GDM1 (cell line): ENCODE data around the gene ADGB.
"Not testable (repeated sequence)": the region's sequence is repeated elsewhere in the genome, so short reads cannot be mapped to it uniquely, and the experiment has no call there.

Source experiments
- DNase-seq: peaks from one replicate; lab custom pipeline; 2025; lab: John Stamatoyannopoulos, UW

ADGB gene

DNA sequence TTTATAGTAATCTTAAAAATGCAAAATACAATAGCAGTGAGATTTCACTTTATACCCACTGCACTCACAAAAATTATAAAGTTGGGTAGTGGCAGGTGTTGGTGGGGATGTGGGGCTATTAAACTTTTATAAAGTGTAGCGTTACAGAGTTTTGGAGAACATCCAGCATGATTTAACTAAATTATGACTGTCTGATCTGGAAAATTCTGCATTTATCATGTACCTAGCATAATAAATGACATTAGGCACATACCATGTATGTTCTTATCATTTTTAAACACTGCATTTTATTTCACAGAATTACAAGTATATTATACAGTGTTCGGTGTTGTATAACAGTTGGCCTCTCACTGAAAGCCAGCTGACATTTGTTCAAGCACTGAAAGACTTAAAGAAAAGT lies 169.9 kb downstream of the ADGB start:
- DNase-seq, result no peak

DNA sequence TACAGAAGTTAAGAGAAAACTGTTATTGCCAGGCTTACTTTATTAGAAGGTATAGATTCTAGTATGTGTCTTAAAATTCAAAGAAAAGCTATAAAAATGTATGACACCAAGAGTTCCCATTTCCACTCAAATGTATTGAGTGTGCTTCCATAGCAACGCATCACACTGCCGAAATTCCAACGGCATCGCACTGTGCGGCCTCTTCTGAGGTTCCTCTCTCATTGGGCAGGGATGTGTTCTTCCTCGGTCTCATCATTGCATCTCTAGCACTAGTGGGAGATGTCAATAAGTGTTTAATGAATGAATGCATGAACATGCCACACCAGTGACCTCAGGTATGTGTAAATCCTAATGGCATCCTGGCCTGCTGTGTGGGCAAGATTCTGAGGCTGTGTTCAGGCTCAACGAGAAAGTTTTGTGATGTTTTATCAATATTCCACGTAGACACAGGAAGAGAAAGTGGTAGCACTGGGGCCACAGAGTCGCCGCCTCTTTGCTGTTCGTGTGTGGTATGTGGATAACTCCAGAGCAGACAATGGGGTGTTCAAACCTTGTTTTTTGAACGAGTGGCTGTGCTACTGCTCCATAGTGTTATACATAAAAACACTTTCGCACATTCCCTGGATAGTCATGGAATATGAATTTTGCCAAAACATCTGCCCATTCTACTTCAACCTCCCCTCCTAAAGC lies 171.6 kb downstream of the ADGB start:
- no peak for DNase-seq

DNA sequence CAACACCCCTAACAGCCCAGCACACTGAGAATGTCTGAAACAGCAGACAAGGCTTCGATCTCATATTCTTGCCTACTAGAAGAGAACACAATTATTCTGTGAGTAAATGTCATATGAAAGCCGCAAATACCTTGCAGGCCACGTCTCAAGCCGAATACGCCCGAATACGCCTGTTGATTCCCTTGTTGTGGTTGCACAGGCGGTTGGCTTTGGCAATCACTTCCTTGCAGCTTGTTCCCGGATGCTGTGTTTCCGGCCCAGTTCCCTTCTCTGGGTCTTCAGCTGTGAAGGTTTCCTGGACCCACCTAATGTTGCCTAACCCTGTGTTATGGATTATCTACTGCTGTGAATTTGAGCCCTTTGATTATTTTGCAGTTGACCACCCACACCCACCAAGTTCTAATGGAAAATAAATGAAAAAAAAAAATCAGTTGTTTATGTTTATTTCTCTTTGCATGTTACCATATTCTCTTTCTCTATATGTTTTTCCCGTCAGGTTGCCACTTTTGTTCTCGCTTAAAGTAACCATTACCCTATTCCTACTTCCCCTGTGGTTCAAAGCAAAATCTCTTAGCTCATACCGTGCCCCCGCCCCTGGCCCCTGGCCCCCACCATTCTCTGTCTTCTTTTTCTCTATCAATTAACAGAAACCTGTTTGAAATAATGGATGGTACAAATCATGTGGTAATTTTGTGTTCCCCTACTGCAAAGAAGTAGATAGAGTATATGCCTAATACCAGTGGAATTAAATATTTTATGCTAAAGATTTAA lies 172.4 kb downstream of the ADGB start:
- peak; percentile 71 for DNase-seq

DNA sequence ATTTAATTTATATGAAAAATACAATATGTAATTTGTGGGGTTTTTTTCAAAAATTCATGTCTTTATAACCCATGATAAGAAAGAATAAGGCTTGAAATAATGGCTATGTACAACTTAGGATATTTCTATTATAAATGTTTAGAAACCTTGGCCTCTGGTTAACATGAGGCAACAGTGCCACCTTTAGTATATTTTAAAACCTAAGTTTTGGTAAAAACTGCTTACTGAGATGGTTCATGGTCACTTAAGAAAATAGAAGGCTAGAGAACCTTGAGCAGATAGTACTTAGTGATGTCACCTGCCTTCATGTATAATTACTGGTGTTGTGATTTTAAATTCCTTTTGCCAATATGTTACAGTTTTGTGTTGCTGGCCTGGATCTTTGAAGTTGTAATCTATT lies 176.4 kb downstream of the ADGB start:
- no peak for DNase-seq

DNA sequence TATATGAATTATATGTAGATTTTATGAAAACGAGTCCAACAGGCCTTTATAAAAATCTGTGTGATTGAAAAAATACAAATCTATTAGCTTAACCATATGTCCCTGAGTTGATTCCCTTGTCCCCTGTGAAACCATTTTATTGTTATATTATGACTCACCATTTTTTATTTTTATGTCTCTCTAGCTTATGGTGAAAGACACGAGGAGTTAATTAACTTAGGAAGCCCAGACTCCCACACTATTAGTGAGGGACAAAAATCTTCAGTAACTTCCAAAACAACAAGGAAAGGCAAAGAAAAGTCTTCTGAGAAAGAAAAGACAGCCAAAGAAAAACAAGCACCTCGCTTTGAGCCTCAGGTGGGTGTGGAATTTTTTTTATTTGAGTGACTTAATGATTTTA lies 183.1 kb downstream of the ADGB start:
- no peak for DNase-seq

DNA sequence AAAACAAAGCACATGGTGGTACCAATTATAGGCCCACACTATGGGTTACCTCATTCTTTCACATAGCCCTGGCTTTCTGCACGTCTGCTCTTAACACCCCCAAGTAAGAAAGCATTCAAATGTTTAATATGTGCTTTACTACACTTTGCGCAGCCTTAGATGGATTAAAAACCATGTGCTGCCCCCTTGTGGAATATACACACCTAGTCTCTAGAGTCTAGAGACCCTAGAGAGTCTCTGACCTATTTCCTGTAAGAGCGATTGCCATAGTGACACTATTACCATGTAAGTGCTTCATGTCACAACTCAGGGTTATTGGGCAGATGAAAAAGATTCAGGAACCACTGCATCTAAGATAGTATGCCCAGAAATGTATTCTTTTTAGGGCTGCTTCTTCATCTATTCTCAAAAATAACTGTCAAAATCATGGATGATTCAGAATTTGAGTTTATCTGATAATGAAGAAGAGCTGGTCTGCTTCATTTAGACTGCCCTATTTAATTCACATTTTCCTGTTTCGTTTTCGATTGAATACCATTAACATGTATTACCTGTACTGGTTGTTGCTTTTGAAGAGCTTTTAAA lies 186.3 kb downstream of the ADGB start:
- peak; percentile 26 for DNase-seq

DNA sequence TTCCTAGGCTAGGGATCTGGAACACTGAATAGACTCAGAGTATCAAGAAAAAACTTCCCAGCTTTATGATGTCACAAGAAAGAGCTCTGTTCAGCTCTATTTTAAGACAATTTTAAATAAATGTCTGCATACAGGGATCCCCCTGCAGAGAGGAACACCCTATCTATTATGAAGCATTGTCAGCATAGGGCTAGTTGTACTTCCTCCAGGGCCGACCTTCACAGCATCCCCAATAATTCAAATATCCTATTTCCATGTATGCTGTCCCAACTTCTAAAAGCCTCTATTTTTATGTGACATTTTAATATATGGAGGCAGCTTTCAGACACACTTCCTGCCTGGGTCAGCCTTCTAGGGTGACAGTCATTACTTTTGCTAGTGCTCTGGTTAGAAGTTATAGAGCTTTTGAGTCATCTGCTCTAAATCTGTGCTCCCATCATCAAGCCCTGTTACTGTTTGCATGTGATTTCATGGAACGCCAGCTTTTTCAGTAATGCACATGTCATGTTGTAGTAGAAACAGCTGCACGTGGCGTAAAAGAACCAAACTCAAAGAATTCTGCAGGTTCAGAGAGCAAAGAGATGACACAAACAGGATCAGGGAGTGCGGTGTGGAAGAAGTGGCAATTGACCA lies 189.2 kb downstream of the ADGB start:
- DNase-seq, result no peak

DNA sequence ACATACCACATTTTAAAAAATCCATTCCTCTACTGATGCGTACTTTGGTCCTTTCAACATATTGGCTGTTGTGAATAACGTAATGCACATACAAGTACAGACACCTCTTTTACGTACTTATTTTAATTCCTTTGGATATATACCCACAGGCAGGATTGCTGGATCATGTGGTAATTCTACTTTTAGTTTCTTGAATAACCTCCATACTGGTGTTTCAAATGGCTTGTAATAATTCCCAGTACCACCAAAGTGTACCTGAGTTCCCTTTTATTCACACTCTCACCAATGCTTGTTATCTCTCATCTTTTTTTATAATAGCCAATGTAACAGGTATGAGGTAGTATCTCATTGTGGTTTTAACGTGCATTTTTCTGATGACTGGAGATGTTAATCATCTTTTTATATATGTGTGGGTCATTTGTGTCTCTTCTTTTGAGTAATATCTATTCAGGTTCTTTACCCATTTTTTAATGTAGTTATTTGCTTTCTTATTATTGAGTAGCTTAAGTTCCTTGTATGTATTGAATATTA lies 191.9 kb downstream of the ADGB start:
- DNase-seq, result no peak

DNA sequence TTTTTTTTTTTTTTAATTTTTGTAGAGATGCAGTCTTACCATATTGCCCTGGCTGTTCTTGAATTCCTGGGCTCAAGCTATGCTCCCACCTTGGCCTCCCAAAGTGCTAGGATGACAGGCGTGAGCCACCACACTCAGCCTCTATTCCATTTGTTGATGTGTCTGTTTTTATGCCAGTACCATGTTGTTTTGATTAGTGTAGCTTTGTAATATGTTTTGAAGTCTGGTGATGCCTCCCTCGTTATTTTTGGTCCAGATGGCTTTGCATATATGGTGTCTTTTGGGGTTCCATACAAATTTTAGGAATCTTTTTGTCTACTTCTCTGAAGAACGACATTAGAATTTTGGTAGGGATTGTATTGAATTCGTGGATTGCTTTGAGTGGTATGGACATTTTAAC lies 193.2 kb downstream of the ADGB start:
- no peak for DNase-seq

DNA sequence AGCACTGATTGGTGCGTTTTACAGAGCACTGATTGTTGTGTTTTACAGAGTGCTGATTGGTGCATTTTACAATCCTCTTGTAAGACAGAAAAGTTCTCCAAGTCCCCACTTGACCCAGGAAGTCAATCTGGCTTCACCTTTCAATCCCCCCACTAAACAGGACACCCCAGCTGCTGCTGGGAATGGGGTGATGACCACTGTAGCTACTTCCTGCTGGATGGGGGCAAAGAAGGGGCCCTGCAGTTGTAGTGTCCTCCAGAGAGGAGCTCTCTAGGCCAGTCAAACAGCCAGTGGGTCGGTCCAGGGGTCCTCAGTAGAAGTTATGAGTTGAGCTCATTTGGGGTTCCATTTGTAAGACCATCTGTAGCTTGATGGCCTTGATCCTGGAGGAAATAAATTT lies 194.4 kb downstream of the ADGB start:
- DNase-seq, result not testable (repeated sequence)

DNA sequence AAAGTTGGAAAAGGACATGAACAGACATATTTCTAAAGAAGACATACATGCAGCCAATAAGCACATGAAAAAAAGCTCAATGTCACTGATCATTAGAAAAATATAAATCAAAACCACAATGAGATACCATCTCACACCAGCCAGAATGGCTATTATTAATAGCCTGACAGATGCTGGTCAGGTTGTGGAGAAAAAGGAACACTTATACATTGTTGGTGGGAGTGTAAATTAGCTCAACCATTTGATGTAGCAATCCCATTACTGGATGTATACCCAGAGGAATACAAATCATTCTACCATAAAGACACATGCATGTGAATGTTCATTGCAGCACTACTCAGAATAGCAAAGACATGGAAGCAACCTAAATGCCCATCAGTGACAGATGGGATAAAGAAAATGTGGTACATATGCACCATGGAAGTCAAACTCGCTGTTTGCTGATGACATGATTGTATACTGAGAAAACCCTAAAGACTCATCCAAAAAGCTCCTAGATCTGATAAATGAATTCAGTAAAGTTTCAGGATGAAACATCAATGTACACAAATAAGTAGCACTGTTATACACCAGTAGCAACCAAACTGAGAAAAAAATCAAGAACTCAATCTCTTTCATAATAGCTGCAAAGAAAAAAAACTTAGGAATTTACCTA lies 196.8 kb downstream of the ADGB start:
- DNase-seq, result no peak

DNA sequence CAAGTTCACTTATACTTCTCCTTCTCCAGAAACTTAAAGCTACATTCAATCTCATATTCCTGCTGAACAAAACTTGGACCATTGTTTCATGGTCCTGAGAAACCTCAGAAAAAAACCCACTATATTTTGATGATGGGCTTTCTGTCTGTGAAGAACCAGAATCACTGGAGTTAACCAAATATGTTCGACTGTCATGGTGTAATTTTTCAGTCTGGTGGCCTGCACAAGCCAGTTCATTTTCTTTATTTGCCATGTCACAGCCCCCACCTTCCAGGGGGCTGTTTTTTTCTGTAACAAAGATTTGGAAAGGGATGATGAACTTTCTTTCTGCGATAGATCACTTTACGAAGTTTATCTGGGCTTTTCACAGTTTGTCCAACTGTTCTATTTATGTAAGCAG lies 204.4 kb downstream of the ADGB start:
- DNase-seq, result not testable (repeated sequence)

DNA sequence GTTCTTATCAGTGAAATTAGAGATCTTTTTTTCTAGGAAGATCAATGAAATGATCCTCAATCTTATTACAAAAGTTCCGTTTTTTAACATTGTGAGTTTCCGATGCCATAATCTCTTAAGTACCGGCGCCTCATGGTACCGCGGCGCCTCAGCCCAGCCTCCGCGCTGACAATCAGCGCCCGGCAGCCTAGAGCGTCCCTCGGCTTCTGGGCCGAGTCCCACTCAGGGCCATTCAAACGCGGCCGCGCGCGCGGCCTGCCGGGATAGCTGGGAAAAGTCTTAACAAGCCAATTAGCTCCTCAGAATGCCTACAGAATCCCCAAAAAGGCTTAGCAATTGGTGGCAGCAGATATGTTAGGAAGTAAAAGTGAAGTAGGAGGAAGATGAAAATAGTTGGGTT lies 204.8 kb downstream of the ADGB start:
- DNase-seq, result no peak

DNA sequence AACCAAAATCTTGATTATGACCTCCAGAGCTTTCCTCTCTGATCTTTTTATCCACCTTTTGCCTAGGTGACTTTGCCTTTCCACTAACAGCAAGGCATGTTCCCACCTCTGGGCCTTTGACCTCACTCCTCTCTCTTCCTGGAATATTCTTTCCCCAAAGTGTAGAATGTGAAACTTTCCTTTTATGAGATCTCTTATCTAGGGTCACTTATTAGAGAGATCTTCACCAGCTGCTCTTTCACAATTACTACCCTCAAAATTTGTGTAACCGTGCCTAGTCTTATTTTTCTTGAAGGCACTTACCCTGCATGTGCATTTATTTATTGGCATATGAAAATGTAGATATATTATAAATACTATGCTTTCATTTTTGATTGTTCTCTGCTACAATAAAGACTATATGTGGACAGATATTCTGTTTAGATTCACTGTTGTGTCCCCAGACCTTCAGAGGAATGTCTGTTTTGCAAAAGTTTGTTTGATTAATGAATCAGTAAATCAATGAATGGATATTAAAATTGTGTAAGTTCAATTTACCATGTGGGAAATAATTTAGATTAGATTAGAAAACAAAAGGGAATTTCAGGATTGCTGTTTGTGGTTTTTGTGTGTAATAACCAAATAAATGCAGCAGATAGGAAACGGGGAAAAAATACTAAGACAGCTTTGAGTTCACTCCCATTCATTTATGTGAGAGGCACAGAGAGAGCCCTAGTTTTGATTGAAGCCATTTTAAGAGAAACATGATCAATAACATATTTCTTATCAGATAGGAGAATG lies 207.0 kb downstream of the ADGB start:
- no peak for DNase-seq

DNA sequence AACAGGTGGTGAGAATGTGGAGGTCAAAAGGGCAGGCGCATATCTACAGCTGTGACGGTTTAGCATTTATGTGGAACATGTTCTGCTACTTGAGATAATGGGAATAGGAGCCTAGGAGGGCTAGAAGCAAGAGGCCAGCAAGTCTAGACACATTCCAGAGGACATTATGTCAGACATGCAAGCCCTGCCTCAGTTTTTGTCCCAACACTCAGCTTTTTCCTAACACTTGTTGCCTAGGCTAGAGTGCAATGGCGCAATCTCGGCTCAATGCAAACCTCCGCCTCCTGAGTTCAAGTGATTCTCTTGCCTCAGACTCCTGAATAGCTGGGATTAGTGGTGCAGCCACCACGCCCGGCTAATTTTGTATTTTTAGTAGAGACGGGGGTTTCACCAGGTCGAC lies 210.2 kb downstream of the ADGB start:
- DNase-seq, result not testable (repeated sequence)

DNA sequence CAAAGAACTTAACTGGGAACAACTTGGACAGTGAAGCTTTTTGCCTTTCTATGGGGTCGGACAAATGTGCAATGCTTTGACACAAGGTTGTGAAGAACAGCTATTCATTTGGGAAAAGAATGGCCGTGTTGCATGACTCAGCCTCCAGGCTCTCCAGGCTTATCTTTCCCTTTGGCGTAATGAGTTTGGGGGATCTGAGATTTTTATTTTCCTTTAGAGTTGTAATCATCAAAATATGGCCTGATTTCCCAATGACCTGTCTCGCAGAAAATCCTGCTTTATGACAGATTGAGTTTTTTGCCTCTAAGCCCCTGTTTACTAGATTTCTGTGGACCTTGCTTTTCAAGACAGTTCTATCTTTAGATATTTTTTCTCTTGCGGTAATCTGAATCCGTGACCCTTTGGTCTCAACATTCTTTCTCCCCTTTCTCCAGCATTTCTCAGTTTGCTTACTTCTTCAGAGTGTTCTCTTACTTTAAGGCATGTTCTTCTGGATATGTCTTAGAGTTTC lies 214.1 kb downstream of the ADGB start:
- DNase-seq, result not testable (repeated sequence)

DNA sequence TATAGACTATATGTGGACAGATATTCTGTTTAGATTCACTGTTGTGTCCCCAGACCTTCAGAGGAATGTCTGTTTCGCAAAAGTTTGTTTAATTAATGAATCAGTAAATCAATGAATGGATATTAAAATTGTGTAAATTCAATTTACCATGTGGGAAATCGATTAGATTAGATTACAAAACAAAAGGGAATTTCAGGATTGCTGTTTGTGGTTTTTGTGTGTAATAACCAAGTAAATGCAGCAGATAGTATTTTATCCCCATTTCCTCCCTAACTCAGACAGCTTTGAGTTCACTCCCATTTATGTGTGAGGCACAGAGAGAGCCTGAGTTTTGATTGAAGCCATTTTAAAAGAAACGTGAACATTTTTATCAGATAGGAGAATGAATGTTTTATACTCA lies 214.8 kb downstream of the ADGB start:
- DNase-seq, result no peak

DNA sequence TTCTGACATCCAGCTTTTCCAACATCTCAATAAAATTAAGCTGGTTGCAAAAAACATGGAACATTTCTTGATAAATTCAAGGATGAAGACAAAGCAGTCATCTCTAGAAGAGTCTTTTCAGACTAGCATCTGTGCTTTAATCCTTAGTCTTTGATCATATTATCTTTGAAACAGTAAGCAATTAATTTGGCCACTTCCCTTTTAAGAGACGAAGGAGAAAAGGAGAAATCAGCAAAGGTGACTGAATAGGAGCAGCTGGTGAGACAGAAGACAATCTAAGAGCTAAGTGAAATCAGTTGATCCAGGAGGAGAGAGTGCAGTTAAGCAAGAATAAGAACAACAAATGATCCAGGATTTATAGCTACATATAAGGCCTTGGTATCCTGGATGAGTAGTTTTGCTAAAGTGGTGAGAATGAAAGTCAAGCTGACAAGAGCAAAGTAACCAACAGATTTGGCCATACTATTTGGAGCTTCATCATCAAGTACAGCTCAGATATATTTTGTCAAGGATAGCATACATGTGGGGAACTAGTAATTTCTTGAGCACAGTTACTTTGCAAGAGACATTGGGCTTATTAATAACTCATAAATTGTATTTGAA lies 215.5 kb downstream of the ADGB start:
- DNase-seq, result no peak

DNA sequence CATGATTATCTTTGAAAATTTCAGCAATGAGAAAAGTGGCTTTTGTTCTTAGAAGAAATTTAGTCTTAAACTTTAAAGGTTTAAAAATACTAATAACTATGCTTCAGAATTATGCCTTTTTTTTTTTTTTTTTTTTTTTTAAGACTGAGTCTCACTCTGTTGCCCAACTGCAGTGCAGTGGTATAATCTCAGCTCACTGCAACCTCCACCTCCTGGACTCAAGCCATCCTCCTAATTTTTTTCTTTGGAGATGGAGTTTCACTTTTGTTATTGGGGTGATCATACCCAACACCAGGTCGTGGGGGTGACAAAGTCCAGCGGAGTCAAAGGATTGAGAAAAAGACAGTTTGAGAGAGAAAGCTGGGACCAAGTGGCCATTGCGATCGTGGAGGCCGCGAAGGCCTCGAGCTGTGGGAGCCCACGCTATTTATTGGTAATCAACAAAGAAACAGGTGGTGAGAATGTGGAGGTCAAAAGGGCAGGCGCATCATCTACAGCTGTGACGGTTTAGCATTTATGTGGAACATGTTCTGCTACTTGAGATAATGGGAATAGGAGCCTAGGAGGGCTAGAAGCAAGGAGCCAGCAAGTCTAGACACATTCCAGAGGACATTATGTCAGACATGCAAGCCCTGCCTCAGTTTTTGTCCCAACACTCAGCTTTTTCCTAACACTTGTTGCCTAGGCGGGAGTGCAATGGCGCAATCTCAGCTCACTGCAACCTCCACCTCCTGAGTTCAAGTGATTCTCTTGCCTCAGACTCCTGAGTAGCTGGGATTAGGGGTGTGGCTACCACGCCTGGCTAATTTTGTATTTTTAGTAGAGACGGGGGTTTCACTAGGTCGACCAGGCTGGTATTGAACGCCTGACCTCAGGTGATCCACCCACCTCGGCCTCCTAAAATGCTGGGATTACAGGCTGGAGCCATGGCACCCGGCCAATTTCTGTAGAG lies 217.0 kb downstream of the ADGB start:
- not testable (repeated sequence) for DNase-seq
